Epidermal melanocyte (primary cell): Measurements from ENCODE around the gene PRAMEF12.
"Not testable (repeated sequence)": the region's sequence is repeated elsewhere in the genome, so short reads cannot be mapped to it uniquely, and the experiment has no call there.

Source experiments
- DNase-seq: peaks from one replicate; pipeline ENCODE4 v3.0.0; 2011; ENCODE audit warnings: low spot score; ENCODE audit not compliant: insufficient read length

PRAMEF12 gene

DNA sequence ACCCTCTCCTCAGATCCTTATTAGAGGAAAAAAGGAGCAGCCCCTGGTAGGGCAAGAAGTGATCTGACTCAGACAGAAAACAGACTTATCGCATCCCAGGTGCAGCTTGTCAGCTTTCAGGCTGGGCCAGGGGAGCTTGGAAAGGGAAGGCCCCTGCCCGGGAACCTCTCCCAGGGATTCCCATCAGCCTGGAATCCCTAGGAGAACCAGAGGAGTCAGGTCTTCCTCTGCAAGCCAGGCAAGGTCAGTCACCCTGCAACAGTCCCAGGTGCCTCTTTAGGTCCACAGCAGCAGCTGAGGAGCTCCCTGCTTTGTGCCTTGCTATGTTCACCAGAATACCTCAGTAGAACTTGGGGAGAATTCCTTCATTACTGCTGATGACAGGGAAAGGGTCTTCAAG lies 2.9 kb upstream of the PRAMEF12 start:
- no peak for DNase-seq

- DNase-seq = no peak
Observed at GRCh38 chr1:12771186-12771585, 2.4 kb upstream of the PRAMEF12 start.

GRCh38 chr1:12772520-12772919 lies 1.0 kb upstream of the PRAMEF12 start:
- no peak for DNase-seq

GRCh38 chr1:12774801-12775345 lies 1.3 kb downstream of the PRAMEF12 start:
- DNase-seq = no peak

- DNase-seq = no peak
Observed at GRCh38 chr1:12775443-12775842, 1.9 kb downstream of the PRAMEF12 start.

DNA sequence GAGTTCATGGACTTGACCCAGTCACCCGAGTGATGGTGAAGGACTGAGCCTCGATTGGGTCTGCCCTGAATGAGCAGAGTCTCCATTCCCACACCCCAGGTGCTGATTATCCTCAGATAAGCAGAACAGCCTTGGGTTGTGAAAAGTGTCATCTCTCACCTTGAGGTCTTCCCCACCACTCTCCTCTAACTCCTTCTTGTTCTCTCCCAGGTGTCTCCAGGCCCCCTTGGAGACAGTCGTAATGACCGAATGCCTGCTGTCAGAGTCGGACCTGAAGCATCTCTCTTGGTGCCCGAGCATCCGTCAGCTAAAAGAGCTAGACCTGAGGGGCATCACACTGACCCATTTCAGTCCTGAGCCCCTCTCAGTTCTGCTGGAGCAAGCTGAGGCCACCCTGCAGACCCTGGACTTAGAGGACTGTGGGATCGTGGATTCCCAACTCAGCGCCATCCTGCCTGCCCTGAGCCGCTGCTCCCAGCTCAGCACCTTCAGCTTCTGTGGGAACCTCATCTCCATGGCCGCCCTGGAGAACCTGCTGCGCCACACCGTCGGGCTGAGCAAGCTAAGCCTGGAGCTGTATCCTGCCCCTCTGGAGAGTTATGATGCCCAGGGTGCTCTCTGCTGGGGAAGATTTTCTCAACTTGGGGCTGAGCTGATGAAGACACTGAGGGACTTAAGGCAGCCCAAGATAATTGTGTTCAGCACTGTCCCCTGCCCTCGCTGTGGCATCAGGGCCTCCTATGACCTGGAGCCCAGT lies 3.4 kb downstream of the PRAMEF12 start:
- DNase-seq = no peak

DNA sequence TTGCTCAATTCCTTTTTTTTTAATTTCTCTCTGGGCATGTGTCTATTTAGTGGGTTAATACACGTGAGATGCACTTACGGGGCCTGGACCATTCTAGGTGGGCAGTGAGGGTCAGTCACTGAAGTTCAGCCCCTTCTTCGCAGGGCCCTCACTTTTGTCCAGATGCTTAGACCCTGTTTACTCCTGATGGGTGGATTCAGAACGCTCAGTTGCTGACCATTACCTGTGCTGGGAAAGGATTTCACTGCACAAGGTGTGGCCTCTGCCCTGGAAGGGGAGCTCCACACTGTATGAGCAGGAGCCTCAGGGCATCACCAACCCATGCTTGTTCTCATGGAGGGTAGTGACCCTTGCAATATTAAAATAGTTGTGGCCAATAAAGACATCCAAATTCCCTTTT lies 4.5 kb downstream of the PRAMEF12 start:
- no peak for DNase-seq

DNA sequence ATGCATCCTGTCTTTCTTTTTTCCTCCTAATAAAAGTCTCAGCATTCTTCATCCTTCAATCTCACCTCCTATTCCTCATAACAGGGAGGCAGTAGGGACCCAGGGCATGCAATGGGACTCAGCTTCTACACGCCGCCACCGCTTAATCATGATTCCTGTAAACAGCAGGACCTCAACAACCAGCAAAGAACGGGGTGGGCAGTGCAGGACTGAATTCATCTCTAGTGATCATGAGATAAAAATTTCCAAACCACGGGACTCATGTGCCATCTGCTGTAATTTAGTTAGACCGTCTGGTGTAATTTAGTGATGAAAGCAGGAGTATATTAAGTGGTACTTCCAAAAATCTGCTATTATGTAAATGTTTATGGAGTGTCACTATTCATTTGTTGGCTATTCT lies 5.4 kb downstream of the PRAMEF12 start:
- no peak for DNase-seq

DNA sequence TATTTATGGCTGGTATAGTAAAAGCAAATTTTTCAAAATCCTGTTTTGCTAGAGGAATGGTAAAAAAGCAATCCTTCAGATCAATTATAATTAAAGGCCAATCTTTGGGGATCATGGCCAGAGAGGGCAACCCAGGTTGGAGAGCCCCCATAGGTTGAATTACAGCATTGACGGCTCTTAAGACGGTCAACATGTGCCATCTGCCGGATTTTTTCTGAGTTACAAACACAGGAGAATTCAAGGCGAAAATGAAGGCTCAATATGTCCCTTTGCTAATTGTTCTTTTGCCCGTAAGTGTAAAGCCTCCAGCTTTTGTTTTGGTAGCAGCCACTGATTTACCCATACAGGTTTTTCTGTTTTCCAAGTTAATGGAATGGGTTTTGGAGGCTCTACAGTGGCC lies 8.0 kb downstream of the PRAMEF12 start:
- DNase-seq = not testable (repeated sequence)

DNA sequence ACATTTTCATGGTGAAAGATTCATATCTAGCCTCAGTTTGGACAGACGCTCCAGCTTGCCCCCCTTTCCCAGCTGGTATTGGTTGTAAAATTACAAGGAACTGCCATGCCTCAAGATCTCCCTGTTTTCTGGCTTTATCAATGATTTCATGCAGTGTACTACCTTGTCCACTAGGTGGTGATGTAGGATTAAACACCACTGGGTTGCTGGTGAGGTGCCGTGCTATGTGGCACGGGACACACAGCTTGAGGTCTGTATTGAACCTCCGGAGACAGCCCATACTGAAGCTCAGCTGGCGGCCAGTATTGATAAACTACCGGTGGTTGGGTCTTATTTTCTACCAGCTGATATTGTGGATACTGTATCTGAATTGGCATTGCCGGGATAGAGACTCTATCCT lies 10.2 kb downstream of the PRAMEF12 start:
- DNase-seq = not testable (repeated sequence)

GRCh38 chr1:12784729-12785128 lies 11.2 kb downstream of the PRAMEF12 start:
- not testable (repeated sequence) for DNase-seq

GRCh38 chr1:12791097-12791496 lies 17.6 kb downstream of the PRAMEF12 start, which contains the start of gene PRAMEF1:
TSS of gene PRAMEF1 (plus strand) at chr1:12791397. CDS start at chr1:12793228, 1,831 bp downstream.
- DNase-seq = not testable (repeated sequence)

DNA sequence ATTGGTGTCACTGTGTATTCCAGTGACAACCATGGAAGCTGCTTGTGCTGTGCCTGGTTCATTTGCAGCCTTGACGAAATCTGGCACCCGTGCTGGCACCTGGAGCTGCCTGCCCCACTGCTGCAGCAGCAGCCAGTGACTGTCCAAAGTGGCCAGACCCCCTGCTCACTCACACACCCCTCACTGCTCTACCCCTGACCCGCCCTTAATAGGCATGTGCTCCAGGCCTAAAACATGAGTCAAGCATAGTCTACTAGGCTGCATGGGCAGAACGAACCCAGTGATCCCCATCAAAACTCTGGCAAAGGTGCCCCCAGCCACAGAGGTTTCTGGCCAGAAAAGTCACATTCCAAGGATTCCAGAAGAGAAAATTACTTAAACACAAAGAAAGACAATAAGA lies 25.4 kb downstream of the PRAMEF12 start:
- no peak for DNase-seq

- no peak for DNase-seq
Observed at GRCh38 chr1:12799730-12800129, 26.2 kb downstream of the PRAMEF12 start.

GRCh38 chr1:12809933-12810332 lies 36.4 kb downstream of the PRAMEF12 start:
- DNase-seq = no peak

GRCh38 chr1:12810691-12811408 lies 37.3 kb downstream of the PRAMEF12 start:
- no peak for DNase-seq

DNA sequence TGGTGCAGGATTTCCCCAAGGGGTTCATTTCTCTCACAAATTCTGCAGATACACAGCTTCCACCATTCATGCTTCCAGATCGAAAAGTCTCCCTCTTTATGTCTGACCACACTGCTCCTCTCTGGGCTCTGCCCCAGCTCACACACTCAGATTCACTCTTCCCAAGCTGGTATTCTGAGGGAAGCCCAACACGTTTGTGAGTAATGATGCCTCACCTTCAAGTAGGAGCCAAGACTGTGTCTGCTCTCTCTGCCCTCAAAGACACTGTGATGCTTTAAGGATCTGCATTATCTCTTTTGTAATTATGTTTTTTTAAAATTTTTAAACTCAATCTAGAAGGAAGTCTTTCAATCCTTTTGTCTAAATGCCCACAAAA lies 37.9 kb downstream of the PRAMEF12 start:
- DNase-seq = no peak

DNA sequence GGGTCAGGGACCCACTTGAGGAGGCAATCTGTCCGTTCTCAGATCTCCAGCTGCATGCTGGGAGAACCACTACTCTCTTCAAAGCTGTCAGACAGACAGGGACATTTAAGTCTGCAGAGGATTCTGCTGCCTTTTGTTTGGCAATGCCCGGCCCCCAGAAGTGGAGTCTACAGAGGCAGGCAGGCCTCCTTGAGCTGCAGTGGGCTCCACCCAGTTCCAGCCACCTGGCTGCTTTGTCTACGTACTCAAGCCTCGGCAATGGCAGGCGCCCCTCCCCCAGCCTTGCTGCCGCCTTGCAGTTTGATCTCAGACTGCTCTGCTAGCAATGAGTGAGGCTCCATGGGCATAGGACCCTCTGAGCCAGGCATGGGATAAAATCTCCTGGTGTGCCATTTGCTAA lies 45.5 kb downstream of the PRAMEF12 start:
- not testable (repeated sequence) for DNase-seq
